OCI-LY3 (cell line): ENCODE data around the gene PLXNC1.

ENCODE experiments used
- CTCF ChIP-seq: fragments of 200-600, 300-600 bp; sonication (generic); IDR thresholded peaks from 2 replicates; pipeline ENCODE4 v1.5.1; 2014; ENCODE audit warnings: antibody characterized with exemption, low read length, low read depth
- EZH2phosphoT487 ChIP-seq: fragments of 200-600 bp; shearing (Covaris generic); IDR thresholded peaks from 2 replicates; pipeline ENCODE4 v1.6.1; 2018; ENCODE audit warnings: antibody characterized with exemption, mixed run types, low read depth

DNA sequence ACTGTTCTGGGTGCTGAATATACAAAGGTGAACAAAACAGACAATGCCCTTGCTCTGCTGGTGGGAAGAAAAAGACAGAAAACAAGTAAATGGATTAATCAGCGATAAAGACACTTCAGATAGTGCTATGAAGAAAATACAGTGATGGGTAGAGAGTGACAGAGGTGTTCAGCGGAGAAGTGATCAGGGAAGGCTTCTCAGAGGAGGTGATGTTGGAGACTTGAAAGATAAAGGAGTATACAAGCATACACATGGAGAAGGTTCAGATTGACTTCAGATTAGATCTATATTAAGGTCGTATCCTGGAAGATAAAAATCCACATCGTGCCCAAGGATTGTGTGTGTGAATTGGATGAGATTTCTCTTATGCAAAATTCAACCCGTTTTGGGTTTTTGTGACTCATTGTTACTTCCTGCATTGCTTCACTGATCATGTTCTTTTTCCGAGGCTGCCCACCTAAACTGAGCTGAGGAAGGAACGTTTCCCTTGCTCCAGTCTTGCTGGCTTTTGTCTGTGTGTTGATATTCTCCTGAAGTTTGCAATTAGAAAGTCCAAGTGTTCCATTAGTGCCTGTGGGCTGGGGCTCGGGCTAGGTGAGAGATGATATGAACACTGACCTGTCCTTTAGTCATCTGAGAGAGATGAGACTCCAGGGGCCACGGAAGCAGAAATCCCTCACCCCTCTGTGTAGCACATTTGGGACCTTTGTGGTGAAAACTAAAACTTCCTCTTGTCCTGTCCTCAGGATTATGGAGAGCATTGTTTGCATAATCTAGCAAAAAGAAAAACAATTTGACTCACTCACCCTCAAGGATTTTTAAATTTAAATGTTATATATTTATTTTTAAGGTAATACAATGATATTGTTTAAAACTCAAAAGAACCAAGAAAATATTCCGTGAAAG lies 27.6 kb downstream of the PLXNC1 start:
- TF ChIP-seq CTCF (no peak), EZH2phosphoT487 (no peak)
